K562 (cell line): ENCODE data around the gene PDCD6IP. TPM values are rescaled to one million over a fixed set of nuclear protein-coding genes. Genes with fewer than 3 reads are reported as not detected.

Experiments used
- ATAC-seq: fragments of 200-7000 bp; cut with Tn5 transposase; 3 replicates; pipeline ENCODE4 v1.9.1; 2020; ENCODE audit warnings: moderate library complexity
- BruUV-seq: library from RNA; stranded (reverse); fragments of 400-500 nt; replicated peaks from 2 replicates; lab custom pipeline; 2021; lab: Mats Ljungman, UMichigan
- CTCF ChIA-PET: fragments of 300-600 bp; formaldehyde crosslinking; extraction: SDS; loops from one replicate; lab custom pipeline; 2021; ENCODE audit warnings: low intra/inter-chr PET ratio; lab: Yijun Ruan, JAX
- POLR2A ChIA-PET: fragments of 300-600, 350-650 bp; sonication (Branson Sonifier 250); formaldehyde crosslinking; extraction: SDS; loops from one replicate; lab custom pipeline; 2021; ENCODE audit warnings: antibody characterized with exemption, inconsistent platforms; lab: Yijun Ruan, JAX
- DNase-seq, 4 experiments: peaks; one replicate each; pipeline versions ENCODE4 v3.0.0 to v3.0.0-alpha.2; 2011 to 2018; ENCODE audit warnings: low spot score in 3 of 4, mixed read lengths in 3 of 4; ENCODE audit errors: extremely low read depth in 1 of 4
- FAIRE-seq: peaks from 2 replicates; lab custom pipeline; 2011; peaks lifted over from hg19 to GRCh38; lab: Jason Lieb, UNC
- H2AFZ ChIP-seq: 2 replicates; pipeline ENCODE4 v1.6.0; 2011; ENCODE audit warnings: low read depth, low read length, control low read depth, inconsistent platforms
- H3K27ac ChIP-seq: fragments of 200-600 bp; 3 replicates; pipeline ENCODE4 v1.8.0; 2011; ENCODE audit warnings: low read depth, mild to moderate bottlenecking, control low read depth, inconsistent platforms, low read length, moderate library complexity, mixed read lengths; ENCODE audit errors: extremely low read depth
- H3K27me3 ChIP-seq, 2 experiments: fragments of 300-600 bp in 1 of 2; 2 replicates in 1 of 2; 3 replicates in 1 of 2; pipeline versions ENCODE4 v1.6.0 to v1.8.0; 2011; ENCODE audit warnings: inconsistent platforms in 2 of 2, low read length in 2 of 2, mild to moderate bottlenecking in 1 of 2, mixed read lengths in 1 of 2, moderate library complexity in 1 of 2; ENCODE audit not compliant: control insufficient read depth in 2 of 2, insufficient read depth in 2 of 2
- H3K36me3 ChIP-seq: fragments of 300-600 bp; 3 replicates; pipeline ENCODE4 v1.8.0; 2011; ENCODE audit warnings: mild to moderate bottlenecking, low read length, inconsistent platforms; ENCODE audit not compliant: control insufficient read depth, insufficient read depth
- H3K4me1 ChIP-seq, 2 experiments: fragments of 200-600 bp in 1 of 2; replicated peaks in 1 of 2; 2 replicates in 1 of 2; 3 replicates in 1 of 2; pipeline versions ENCODE4 v1.5.1 to v1.8.0; 2011; ENCODE audit warnings: inconsistent platforms in 2 of 2, low read length in 2 of 2, mild to moderate bottlenecking in 1 of 2, mixed read lengths in 1 of 2, moderate library complexity in 1 of 2; ENCODE audit not compliant: control insufficient read depth in 2 of 2, insufficient read depth in 2 of 2
- H3K4me2 ChIP-seq: 2 replicates; pipeline ENCODE4 v1.6.1; 2011; ENCODE audit warnings: low read length, control low read depth, inconsistent platforms, mixed read lengths; ENCODE audit not compliant: insufficient read depth
- H3K4me3 ChIP-seq: fragments of 200-600 bp; sonication (generic), shearing (Covaris generic); 2 replicates; pipeline ENCODE4 v1.5.1; 2016; ENCODE audit warnings: control low read depth, inconsistent platforms
- H3K79me2 ChIP-seq: fragments of 200-600 bp; 3 replicates; pipeline ENCODE4 v1.8.0; 2011; ENCODE audit warnings: low read length, inconsistent platforms; ENCODE audit not compliant: control insufficient read depth, insufficient read depth
- H3K9ac ChIP-seq, 2 experiments: 2 replicates each; pipeline versions ENCODE4 v1.6.0 to v1.6.1; 2011; ENCODE audit warnings: low read depth in 2 of 2, low read length in 2 of 2, control low read depth in 1 of 2, inconsistent platforms in 1 of 2, mild to moderate bottlenecking in 1 of 2, mixed read lengths in 1 of 2; ENCODE audit not compliant: insufficient read depth in 1 of 2
- H3K9me1 ChIP-seq: one replicate; pipeline ENCODE4 v1.6.0; 2011; ENCODE audit warnings: inconsistent platforms, mild to moderate bottlenecking, low read length, moderate library complexity; ENCODE audit not compliant: control insufficient read depth, insufficient read depth
- H3K9me3 ChIP-seq: replicated peaks from 2 replicates; pipeline ENCODE4 v1.5.1; 2011; ENCODE audit warnings: low read depth, low read length, inconsistent platforms; ENCODE audit not compliant: control insufficient read depth, insufficient read depth
- H4K20me1 ChIP-seq: replicated peaks from 2 replicates; pipeline ENCODE4 v1.6.1; 2011; ENCODE audit warnings: low read length, inconsistent platforms, mixed read lengths; ENCODE audit not compliant: control insufficient read depth, insufficient read depth
- ATF6 ChIP-seq: sonication (generic); formaldehyde crosslinking; IDR thresholded peaks from 2 replicates; pipeline ENCODE4 v1.4.0; 2020; ENCODE audit warnings: mild to moderate bottlenecking, missing genetic modification reagents
- ELF2 ChIP-seq: fragments of 250-450 bp; sonication (Bioruptor Pico); IDR thresholded peaks from 2 replicates; pipeline ENCODE4 v1.5.0; 2021; ENCODE audit warnings: mild to moderate bottlenecking
- GTF2B ChIP-seq: IDR thresholded peaks from 2 replicates; pipeline ENCODE4 v1.6.1; 2011; ENCODE audit not compliant: insufficient read length; ENCODE audit errors: extremely low read depth
- IRF1 ChIP-seq: sonication (generic); formaldehyde crosslinking; IDR thresholded peaks from 2 replicates; pipeline ENCODE4 v1.8.0; 2022; ENCODE audit warnings: missing genetic modification reagents, mild to moderate bottlenecking, borderline replicate concordance
- IRF9 ChIP-seq: fragments of 450-650 bp; IDR thresholded peaks from 2 replicates; pipeline ENCODE4 v1.6.1; 2016; ENCODE audit warnings: missing biosample characterization, missing genetic modification characterization
- PATZ1 ChIP-seq: fragments of 250-450 bp; sonication (Bioruptor Pico); IDR thresholded peaks from 2 replicates; pipeline ENCODE4 v1.5.0; 2020; ENCODE audit warnings: mild to moderate bottlenecking, borderline replicate concordance
- TAF7 ChIP-seq: fragments of 450-650 bp; IDR thresholded peaks from 2 replicates; pipeline ENCODE4 v1.6.1; 2016; ENCODE audit warnings: missing genetic modification characterization, missing compliant biosample characterization
- XRCC3 ChIP-seq: fragments of 450-650 bp; IDR thresholded peaks from 2 replicates; pipeline ENCODE4 v1.6.1; 2017; ENCODE audit warnings: mild to moderate bottlenecking, moderate library complexity
- ZBTB7A ChIP-seq: IDR thresholded peaks from 2 replicates; pipeline ENCODE4 v1.6.1; 2011; ENCODE audit warnings: low read depth, mild to moderate bottlenecking, low read length, moderate library complexity, borderline replicate concordance; ENCODE audit not compliant: control insufficient read depth
- ZBTB9 ChIP-seq: fragments of 450-650 bp; formaldehyde crosslinking; IDR thresholded peaks from 2 replicates; pipeline ENCODE4 v1.4.0; 2020; ENCODE audit warnings: mild to moderate bottlenecking, moderate library complexity
- ZNF23 ChIP-seq: fragments of 250-450 bp; sonication (Bioruptor Pico); IDR thresholded peaks from 2 replicates; pipeline ENCODE4 v1.4.0; 2020; ENCODE audit warnings: mild to moderate bottlenecking
- ZNF830 ChIP-seq: fragments of 250-450 bp; sonication (Bioruptor Pico); IDR thresholded peaks from 2 replicates; pipeline ENCODE4 v1.5.0; 2021; ENCODE audit warnings: mild to moderate bottlenecking
- WGBS: fragments of 100-300 bp; shearing (Covaris generic); methylation state at CpG from one replicate; pipeline ENCODE4 v1.1.6; 2016; ENCODE audit warnings: low coverage, mixed read lengths; ENCODE audit not compliant: insufficient coverage; ENCODE audit errors: missing lambda C conversion rate; 5-methylcytosine and 5-hydroxymethylcytosine counted together
- in situ Hi-C: fragments of 300-500 bp; cut with MboI; formaldehyde crosslinking; loops from 4 replicates; pipeline ENCODE4 v1.15.0; 2018; ENCODE audit warnings: inconsistent platforms, mixed read lengths
- intact Hi-C: fragments of 100-400 bp; cut with micrococcal nuclease; formaldehyde crosslinking; loops from 2 replicates; pipeline ENCODE4 v1.14.2; 2022
- polyA plus RNA-seq, 8 experiments: library from polyadenylated mRNA; depleted of rRNA in 4 of 8; stranded (reverse) in 5 of 8; unstranded in 3 of 8; fragments of >200 nt; fragmentation: Nextera tagmentation in 2 of 8; fragmentation: Illumina TruSeq in 1 of 8; extraction: Ambion mirVana in 2 of 8; extraction: Trizol in 1 of 8; gene quantifications; 2 replicates each; pipeline versions ENCODE4 v1.2.1 to v1.2.3, GENCODE V29; 2011 to 2014; ENCODE audit warnings: inconsistent platforms in 1 of 8, missing spikeins in 1 of 8
- total RNA-seq, 7 experiments: library from RNA; depleted of rRNA in 6 of 7; stranded (reverse); fragments of >200 nt in 6 of 7; fragmentation: Illumina TruSeq in 2 of 7; extraction: Trizol in 2 of 7; gene quantifications; 2 replicates each; pipeline versions ENCODE4 v1.2.1 to v1.2.3, GENCODE V29; 2011 to 2021; ENCODE audit warnings: low replicate concordance in 1 of 7

PDCD6IP gene
- total and polyA plus RNA-seq, 9 of the 15 experiments (the other 6 are each of a cell fraction or from before 2014, with no cell fraction given) = 40.2 to 302 (median 122) TPM

- no peak overlapping the region for H2AFZ ChIP-seq
- ChIA-PET POLR2A (interaction anchor here (1.1 kb wide), 1 partner anchor 18 kb away, joined by 5 read pairs; no protein-coding TSS in a partner anchor), CTCF (no interaction called here)
- no peak overlapping the region for H3K27ac ChIP-seq
- H4K20me1 ChIP-seq = no peaks in the 10 kb centered on the region
- no TSS peak for BruUV-seq
- H3K79me2 ChIP-seq = peaks cover 3% of the 10 kb centered on the region; the same call in 1 of the 3 replicates
- H3K27me3 ChIP-seq = no peaks in the 10 kb centered on the region
- DNase-seq (no peak), ATAC-seq (no peak), FAIRE-seq (no peak)
- in situ Hi-C loops (no loop called here), intact Hi-C loops (no loop called here)
- H3K4me3 ChIP-seq = no peak overlapping the region
- H3K4me1 ChIP-seq = no peaks in the 10 kb centered on the region
- WGBS = 94% methylated on average over 1 of the region's 1 CpG
- H3K9ac ChIP-seq = no peak overlapping the region
- H3K9me3 ChIP-seq = no peaks in the 10 kb centered on the region
- H3K4me2 ChIP-seq = no peak overlapping the region
- H3K36me3 ChIP-seq = peaks cover 87% of the 10 kb centered on the region
- no peaks in the 10 kb centered on the region for H3K9me1 ChIP-seq
- TF ChIP-seq ZBTB9 (CRISPR knock-in tag) (no peak), IRF9 (tag) (no peak), ZBTB7A (no peak), TAF7 (tag) (no peak), ZNF23 (CRISPR knock-in tag) (no peak), ELF2 (CRISPR knock-in tag) (no peak), ATF6 (CRISPR knock-in tag) (no peak), PATZ1 (CRISPR knock-in tag) (no peak), IRF1 (no peak), XRCC3 (no peak), GTF2B (no peak), ZNF830 (CRISPR knock-in tag) (no peak)
Measured at GRCh38 chr3:33826688-33827087, 28.3 kb downstream of the PDCD6IP start.
